OCI-M2 (cell line): ENCODE measurements around the gene HPDL.

Source experiments
- DNase-seq: peaks from one replicate; lab custom pipeline; 2025; ENCODE audit not compliant: unreplicated experiment; lab: John Stamatoyannopoulos, UW

HPDL gene

DNA sequence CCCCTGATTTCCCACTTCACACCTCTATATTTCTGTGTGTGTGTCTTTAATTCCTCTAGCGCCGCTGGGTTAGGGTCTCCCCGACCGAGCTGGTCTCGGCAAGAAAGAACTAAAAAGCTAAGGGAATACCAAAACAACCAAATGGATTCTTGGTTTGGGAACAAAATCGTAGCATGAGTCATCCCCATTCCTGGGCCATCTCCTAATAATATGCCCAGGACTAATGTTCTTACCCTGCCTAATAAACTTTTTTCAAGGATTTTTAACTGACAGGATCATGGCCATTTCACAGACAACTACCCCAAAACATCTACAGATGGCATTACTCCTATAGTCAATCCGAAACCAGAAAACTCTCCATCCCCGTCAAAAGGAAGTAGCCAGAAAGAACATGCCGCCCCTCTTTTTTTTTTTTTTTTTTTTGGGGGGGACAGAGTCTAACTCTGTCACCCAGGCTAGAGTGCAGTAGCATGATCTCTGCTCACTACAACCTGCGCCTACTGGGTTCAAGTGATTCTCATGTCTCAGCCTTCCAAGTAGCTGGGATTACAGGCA, 4.1 kb upstream of the HPDL start:
- no peak for DNase-seq

DNA sequence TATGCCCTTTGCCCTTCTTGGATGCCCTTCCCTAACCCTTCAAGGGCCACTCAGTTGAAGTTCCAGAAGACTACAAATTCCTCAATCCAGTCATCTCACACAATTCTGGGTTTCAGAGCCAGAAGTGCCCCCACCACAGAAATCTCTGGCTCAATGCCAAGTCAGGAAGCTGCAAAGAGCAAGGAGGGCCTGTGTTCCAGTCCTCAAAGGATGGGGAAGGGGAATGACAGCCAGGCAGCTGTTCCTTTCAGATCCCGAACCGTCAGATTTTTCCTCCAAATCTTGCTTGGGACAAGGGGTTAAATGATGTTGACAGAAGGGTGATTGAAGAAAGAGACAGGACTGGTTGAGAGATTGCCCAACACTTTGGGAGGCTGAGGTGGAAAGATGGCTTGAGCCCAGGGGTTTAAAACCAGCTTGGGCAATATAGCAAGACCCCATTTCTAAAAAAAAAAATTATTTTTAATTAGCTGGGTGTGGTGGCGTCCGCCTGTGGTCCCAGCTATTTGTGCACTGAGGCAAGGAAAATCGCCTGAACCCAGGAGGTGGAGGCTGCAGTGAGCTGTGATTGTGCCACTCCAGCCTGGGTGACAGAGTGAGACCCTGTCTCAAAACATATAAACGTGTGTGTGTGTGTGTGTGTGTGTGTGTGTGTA, 716 bp upstream of the HPDL start:
- DNase-seq, result no peak

- DNase-seq, result no peak
Measured at GRCh38 chr1:45327644-45328515, 1.2 kb downstream of the HPDL start.

DNA sequence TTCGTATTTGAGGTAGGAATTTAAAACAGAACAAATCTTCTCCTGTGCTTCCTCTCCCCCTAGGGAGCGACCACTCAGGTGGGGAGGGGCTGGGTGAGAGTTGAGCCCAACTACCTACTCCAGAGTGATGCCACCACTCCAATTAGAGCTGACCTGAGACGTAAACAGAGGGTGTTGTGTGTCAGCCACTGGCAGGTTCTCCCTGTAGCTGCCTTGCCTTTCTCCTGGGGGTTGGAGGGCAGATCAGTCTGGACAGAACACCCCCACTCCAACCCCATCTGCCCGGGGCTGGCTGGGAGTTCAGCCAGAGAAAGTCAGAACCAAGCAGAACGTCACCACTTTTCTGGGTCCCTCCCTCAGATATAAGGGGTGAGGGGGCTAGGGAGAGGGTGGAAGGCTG, 2.0 kb downstream of the HPDL start:
- no peak for DNase-seq

- DNase-seq, result no peak
Measured at GRCh38 chr1:45329445-45329844, 2.8 kb downstream of the HPDL start.

DNA sequence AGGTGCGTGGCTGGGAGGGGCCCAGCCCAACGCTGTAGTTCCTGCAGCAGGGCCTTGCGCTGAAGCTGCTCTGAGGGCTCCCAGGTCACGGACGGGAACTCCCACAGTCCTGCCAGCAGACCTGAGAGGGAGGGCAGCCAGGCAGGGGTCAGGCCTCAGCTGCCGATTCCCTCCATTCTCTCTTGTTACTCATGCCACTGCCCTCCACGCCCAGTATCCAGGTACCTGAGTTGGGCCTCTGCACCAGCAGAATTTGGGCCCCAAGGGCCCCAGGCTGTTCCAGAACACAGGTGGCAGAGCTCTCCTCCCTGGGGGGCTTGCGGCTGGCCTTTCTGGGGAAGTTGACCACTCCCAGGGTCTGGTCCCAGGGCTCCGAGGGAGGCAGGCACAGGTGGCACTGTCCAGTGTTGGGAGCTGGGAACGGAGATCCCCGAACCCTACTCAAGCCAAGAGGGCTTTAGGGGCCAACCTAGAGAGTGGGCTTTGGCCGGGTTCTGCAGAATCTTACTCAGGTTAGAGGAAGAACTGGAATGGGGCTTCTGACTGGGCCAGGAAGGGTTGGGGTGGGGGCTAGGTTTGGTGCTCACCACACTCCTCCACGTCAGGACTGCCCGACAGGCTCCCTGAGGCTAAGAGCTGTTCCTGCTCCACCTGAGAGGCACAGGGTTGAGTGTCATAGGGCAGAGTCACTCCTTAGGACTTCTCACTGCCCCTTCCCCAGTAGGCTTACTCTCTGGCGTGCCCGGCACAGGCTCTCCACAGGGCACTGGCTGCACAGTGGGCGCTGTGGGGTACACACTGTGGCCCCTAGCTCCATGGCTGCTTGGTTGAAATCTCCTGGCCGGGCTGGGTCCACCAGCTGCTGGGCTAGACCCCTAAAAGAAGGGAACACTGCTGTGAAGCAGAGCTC, 5.0 kb downstream of the HPDL start:
- DNase-seq, result no peak

DNA sequence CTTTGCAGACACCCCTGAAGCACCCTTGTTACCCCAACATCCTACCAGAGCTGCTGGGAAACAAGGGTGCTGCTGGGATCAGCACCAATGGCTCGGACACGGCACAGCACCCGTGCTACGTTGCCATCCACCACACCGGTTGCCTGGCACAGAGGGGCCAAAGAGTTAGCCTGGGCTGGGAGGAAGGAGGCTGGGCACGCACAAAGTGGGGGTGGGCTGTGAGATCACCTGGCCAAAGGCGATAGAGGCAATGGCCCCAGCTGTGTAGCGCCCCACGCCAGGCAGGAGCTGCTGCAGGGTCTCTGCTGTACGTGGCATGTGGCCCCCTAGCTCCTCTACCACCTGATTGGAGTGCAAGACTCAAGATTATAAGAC, 5.6 kb downstream of the HPDL start:
- no peak for DNase-seq

- no peak for DNase-seq
Measured at GRCh38 chr1:45334308-45335245, 7.9 kb downstream of the HPDL start.

GRCh38 chr1:45335855-45336324, 9.2 kb downstream of the HPDL start:
- DNase-seq, result no peak

DNA sequence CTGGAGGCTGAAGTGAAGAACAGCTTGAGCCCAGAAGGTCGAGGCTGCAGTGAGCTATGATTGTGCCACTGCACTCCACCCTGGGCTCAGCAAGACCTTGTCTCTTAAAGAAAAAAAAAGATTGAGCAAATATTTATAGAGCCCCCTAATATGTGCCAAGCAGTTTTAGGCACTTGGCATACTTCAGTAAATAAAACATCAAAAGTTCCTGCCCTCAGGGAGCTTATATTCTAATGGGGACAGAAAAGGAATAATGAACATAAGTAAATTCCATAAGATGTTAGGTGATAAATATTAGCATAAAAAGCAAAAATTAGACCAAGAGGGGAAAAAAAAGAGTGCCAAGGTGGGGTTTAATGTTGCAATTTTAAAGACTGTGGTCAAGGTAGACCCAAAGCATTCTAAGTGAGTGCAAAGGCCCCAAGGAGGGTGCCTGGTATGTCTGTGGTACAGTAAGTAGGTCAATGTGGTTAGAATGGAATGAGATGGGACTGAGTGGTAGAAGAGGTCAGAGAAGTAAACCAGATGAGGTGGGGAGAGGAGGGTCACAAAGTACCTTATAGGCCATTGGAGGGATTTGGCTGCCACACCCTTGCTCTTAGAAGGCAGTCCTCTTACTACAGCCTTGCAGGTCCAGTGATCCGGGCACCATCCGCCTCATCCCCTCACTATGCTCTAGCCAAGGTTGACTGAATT, 11.1 kb downstream of the HPDL start:
- no peak for DNase-seq

DNA sequence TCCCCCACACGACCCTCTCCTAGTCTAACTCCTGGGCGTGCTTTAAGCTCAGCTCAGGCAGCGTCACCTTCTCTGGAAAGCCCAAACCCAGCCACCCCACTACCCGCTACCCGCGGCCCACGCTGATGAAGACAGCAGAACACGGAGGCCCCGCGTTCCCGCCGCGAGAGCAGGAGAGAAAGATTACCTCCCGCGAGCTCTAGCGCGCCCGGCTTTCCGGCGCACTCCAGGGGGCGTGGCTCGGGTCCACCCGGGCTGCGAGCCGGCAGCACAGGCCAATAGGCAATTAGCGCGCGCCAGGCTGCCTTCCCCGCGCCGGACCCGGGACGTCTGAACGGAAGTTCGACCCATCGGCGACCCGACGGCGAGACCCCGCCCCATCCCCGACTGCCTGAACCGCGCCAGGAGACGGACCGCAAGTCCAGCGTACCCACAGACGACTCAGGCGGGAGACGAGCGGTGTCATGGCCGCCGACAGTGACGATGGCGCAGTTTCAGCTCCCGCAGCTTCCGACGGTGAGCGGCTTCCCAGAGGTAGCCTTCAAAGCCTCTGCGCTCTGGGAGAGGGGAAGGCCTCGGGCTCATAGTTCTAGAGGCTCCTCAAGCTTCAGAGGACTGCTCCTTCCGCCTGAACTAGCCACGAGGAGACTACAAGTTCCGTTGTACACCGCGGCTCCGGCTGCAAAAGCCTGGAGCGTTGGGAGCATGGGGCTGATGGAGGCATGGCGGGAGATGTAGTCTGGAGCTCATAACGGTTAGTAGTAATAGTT, 13.3 kb downstream of the HPDL start, which contains the start of the genes MUTYH and TOE1:
Gene MUTYH, minus strand, starts transcription at position 652 of the 770 bp plus-strand sequence. CDS start 5,935 bp downstream, outside the sequence.
Gene TOE1, plus strand, starts transcription at position 382 of the 770 bp plus-strand sequence. Its CDS starts 83 bp downstream, at position 465.
- DNase-seq, result peak; percentile 67

- no peak for DNase-seq
Measured at GRCh38 chr1:45340816-45341466, 14.2 kb downstream of the HPDL start.

DNA sequence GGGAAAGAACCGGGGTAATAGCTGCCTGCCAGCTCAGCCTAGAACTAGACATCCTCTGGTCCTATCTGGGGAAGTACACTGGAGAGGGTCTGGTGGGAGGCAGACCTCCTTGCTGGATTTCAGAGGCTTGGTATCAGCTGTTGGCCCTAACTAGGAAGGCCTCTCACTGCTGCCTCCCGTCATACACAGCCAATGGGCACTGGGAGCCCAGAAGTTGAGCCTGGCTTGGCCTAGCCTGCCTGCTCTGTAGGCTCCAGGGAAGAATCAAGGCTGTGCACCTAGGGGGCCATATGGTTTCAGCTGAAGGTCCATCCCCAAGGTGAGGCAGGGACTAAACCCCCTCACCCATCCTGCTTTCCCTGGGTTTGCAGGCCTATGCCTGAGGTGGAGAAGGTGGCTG, 17.8 kb downstream of the HPDL start:
- DNase-seq, result no peak

DNA sequence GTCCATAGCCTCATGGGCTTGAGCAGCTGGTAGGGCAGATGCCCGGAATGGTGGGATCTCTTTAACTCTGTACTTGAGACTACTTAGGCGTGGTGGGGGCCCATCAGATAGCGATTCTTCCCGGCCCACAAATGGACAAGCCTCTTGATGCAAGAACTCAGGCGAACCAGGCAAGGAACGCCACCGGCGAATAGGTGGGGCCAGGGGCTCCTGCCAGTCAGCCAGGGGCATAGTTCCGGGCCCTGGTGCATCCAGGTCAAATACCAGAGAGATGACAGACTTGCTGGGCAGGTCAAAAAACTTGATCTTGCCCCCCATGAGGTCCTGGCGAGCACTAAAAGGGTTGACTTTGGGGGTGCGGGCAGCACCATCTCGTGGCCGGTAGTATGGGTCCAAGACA, 18.3 kb downstream of the HPDL start:
- DNase-seq, result no peak

DNA sequence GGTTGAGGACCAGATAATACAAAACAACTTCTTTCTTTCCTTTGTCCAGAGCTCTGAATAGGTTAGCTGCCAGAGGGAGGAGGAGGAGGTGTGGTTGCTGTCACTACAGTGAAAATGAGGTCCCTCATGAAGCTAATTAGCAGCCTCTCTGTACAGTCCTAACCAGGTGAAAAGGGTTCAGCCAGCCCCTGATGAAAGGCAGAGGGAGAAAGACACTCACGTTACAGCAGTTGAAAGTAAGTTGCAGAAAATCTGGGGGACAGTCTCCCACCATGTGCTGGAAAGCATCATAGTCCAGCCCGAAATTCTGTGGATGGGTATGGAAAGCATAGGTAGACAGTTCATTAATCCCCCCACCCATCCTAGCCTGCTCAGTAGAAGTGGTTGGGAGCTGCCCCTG, 19.8 kb downstream of the HPDL start:
- no peak for DNase-seq

DNA sequence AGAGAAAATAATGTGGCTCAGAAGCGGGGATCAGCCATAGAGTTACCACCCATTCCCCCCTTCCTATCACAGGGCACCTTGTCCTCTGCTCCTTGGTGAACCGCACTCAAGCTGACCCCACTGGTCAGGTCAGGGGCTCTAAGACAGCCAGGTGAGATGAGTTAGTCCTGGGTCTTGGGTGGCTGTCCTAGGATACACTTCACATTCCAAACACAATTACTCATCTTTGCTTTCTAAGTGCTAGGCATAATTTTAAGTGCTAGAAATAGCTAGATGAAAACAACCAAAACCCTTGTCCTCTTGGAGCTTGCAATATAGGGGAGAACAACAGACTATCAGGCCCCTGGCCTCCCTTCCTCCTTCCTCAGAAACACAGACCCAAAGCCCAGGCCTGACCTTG, 21.3 kb downstream of the HPDL start:
- DNase-seq, result no peak

DNA sequence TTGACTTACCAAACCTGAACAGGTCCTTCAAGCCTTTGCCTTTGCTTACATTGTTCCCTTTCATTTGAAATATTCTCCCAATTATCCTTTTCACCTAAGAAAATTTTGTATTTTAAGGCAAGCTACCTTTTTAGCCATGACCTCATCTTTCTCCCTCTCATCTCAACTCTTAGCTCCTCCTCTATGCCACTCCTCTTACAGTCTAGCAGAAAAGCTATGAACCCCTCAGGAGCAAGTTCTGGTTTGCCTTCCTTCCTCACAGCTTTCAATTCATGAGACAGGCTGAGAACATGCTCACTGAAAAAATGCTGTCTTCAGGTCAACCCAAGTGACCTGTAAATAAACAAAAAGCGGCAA, 21.9 kb downstream of the HPDL start:
- no peak for DNase-seq
